Fibroblast of lung (primary cell): ENCODE results near the gene RPS15.

Experiments used
- EZH2 ChIP-seq: IDR thresholded peaks from 2 replicates; pipeline ENCODE4 v1.5.1; 2012; ENCODE audit warnings: low read length, control low read depth, mild to moderate bottlenecking; ENCODE audit errors: missing control alignments
- TF ChIP-seq, protein P1 (sequence below), 2 donors: IDR thresholded peaks in 1 of 2; conservative IDR thresholded peaks in 1 of 2; 1 replicate in 1 of 2; 2 replicates in 1 of 2; pipeline ENCODE4 v1.5.1; 2011 to 2012; ENCODE audit warnings: low read length in 2 of 2, control low read depth in 1 of 2, inconsistent platforms in 1 of 2, low read depth in 1 of 2, mild to moderate bottlenecking in 1 of 2

GRCh38 chr19:1392939-1393530 lies 45.2 kb upstream of the RPS15 start:
- no peak for TF ChIP-seq EZH2
- TF ChIP-seq, protein P1, sequence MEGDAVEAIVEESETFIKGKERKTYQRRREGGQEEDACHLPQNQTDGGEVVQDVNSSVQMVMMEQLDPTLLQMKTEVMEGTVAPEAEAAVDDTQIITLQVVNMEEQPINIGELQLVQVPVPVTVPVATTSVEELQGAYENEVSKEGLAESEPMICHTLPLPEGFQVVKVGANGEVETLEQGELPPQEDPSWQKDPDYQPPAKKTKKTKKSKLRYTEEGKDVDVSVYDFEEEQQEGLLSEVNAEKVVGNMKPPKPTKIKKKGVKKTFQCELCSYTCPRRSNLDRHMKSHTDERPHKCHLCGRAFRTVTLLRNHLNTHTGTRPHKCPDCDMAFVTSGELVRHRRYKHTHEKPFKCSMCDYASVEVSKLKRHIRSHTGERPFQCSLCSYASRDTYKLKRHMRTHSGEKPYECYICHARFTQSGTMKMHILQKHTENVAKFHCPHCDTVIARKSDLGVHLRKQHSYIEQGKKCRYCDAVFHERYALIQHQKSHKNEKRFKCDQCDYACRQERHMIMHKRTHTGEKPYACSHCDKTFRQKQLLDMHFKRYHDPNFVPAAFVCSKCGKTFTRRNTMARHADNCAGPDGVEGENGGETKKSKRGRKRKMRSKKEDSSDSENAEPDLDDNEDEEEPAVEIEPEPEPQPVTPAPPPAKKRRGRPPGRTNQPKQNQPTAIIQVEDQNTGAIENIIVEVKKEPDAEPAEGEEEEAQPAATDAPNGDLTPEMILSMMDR (conservative IDR thresholded peaks at IDR 0.05 in 1 of 2, IDR thresholded peaks at IDR 0.05 in 1 of 2; ENCODE audit: low read depth in 1 of 2, low read length in 2 of 2): no peak
